HCT116 (cell line): ENCODE results near the gene GABRA4. TPM values are rescaled to one million over a fixed set of nuclear protein-coding genes. Genes with fewer than 3 reads are reported as not detected.

Experiments used
- ATAC-seq: fragments of 200-7000 bp; cut with Tn5 transposase; 2 replicates; pipeline ENCODE4 v1.9.1; 2020; ENCODE audit warnings: mild to moderate bottlenecking, moderate library complexity
- BruUV-seq: library from RNA; stranded (reverse); fragments of 400-500 nt; replicated peaks from 2 replicates; lab custom pipeline; 2021; lab: Mats Ljungman, UMichigan
- CTCF ChIA-PET: fragments of 300-600 bp; sonication (Branson Sonifier 250); formaldehyde crosslinking; loops from one replicate; lab custom pipeline; 2021; ENCODE audit warnings: antibody characterized with exemption; lab: Charles Lee
- POLR2A ChIA-PET: fragments of 300-600, 350-600 bp; sonication (Branson Sonifier 250); formaldehyde crosslinking; loops from one replicate; lab custom pipeline; 2021; ENCODE audit warnings: antibody characterized with exemption; lab: Charles Lee
- RAD21 ChIA-PET, 2 experiments: fragments of 300-600 bp; sonication (Branson Sonifier 250); formaldehyde crosslinking; loops; one replicate each; lab custom pipeline; 2023; ENCODE audit warnings: low total read pairs in 2 of 2; ENCODE audit not compliant: uncharacterized antibody in 2 of 2, unreplicated experiment in 2 of 2, low non-redundant PET in 1 of 2; lab: Charles Lee
- DNase-seq: peaks from one replicate; pipeline ENCODE4 v3.0.0-alpha.2; 2010; ENCODE audit warnings: low read depth, low spot score
- H2AFZ ChIP-seq: fragments of 200-600 bp; shearing (Covaris generic), sonication (generic); 2 replicates; pipeline ENCODE4 v1.6.1; 2017; ENCODE audit warnings: low read depth, mixed run types, mixed read lengths, antibody characterized with exemption, low read length; ENCODE audit not compliant: poor library complexity, severe bottlenecking
- H3K27ac ChIP-seq: 2 replicates; pipeline ENCODE4 v1.5.1; 2012; ENCODE audit warnings: low read depth, low read length
- H3K27me3 ChIP-seq: fragments of 200-600 bp; sonication (generic); 2 replicates; pipeline ENCODE4 v1.6.1; 2016; ENCODE audit warnings: mixed run types, low read length, mixed read lengths; ENCODE audit not compliant: insufficient read depth
- H3K36me3 ChIP-seq, 2 experiments: fragments of 200-500 bp in 1 of 2; fragments of 200-600 bp in 1 of 2; sonication (Bioruptor generic) in 1 of 2; sonication (generic) in 1 of 2; 2 replicates each; pipeline versions ENCODE4 v1.5.1 to v1.6.1; 2014 to 2016; ENCODE audit warnings: low read length in 2 of 2, inconsistent platforms in 1 of 2, mixed read lengths in 1 of 2, mixed run types in 1 of 2; ENCODE audit not compliant: insufficient read depth in 2 of 2, control insufficient read depth in 1 of 2
- H3K4me1 ChIP-seq, 2 experiments: fragments of 200-600 bp in 1 of 2; sonication (generic) in 1 of 2; 2 replicates each; pipeline versions ENCODE4 v1.5.1 to v1.6.1; 2012 to 2017; ENCODE audit warnings: low read length in 2 of 2, inconsistent platforms in 1 of 2, mild to moderate bottlenecking in 1 of 2, mixed read lengths in 1 of 2, mixed run types in 1 of 2, moderate library complexity in 1 of 2; ENCODE audit not compliant: insufficient read depth in 2 of 2, control insufficient read depth in 1 of 2
- H3K4me2 ChIP-seq: fragments of 200-600 bp; sonication (generic); 2 replicates; pipeline ENCODE4 v1.6.1; 2017; ENCODE audit warnings: mixed run types, low read length, mixed read lengths
- H3K4me3 ChIP-seq, 2 experiments: fragments of 200-600 bp in 1 of 2; sonication (generic) in 1 of 2; replicated peaks in 1 of 2; 2 replicates each; pipeline ENCODE4 v1.5.1; 2011 to 2016; ENCODE audit warnings: low read length in 2 of 2, control low read depth in 1 of 2, low read depth in 1 of 2, mild to moderate bottlenecking in 1 of 2, mixed read lengths in 1 of 2, mixed run types in 1 of 2
- H3K79me2 ChIP-seq: fragments of 200-600 bp; sonication (generic); 2 replicates; pipeline ENCODE4 v1.6.1; 2017; ENCODE audit warnings: mild to moderate bottlenecking, mixed run types, low read length, moderate library complexity, mixed read lengths; ENCODE audit not compliant: insufficient read depth
- H3K9ac ChIP-seq: fragments of 200-600 bp; sonication (generic); 2 replicates; pipeline ENCODE4 v1.6.1; 2016; ENCODE audit warnings: low read length, mixed read lengths
- H3K9me2 ChIP-seq: fragments of 200-600 bp; sonication (generic), shearing (Covaris generic); 2 replicates; pipeline ENCODE4 v1.6.1; 2017; ENCODE audit warnings: mixed run types, mild to moderate bottlenecking, moderate library complexity; ENCODE audit not compliant: insufficient read depth
- H3K9me3 ChIP-seq, 2 experiments: fragments of 200-500 bp in 1 of 2; fragments of 200-600 bp in 1 of 2; sonication (Bioruptor generic) in 1 of 2; sonication (generic) in 1 of 2; 2 replicates each; pipeline ENCODE4 v1.6.1; 2014 to 2017; ENCODE audit warnings: low read length in 2 of 2, mixed read lengths in 2 of 2, inconsistent platforms in 1 of 2, low read depth in 1 of 2, mild to moderate bottlenecking in 1 of 2, mixed run types in 1 of 2, moderate library complexity in 1 of 2; ENCODE audit not compliant: control insufficient read depth in 1 of 2, insufficient read depth in 1 of 2
- H4K20me1 ChIP-seq: fragments of 200-600 bp; sonication (generic), shearing (Covaris generic); 2 replicates; pipeline ENCODE4 v1.6.1; 2017; ENCODE audit warnings: mixed run types, mild to moderate bottlenecking, moderate library complexity; ENCODE audit not compliant: insufficient read depth
- CBX3 ChIP-seq: IDR thresholded peaks from 2 replicates; pipeline ENCODE4 v1.6.1; 2012; ENCODE audit warnings: low read depth
- EGR1 ChIP-seq: IDR thresholded peaks from 2 replicates; pipeline ENCODE4 v1.6.1; 2012; ENCODE audit warnings: low read depth
- ELF1 ChIP-seq: IDR thresholded peaks from 2 replicates; pipeline ENCODE4 v1.6.1; 2012; ENCODE audit warnings: low read depth, borderline replicate concordance
- EZH2 ChIP-seq: fragments of 200-600 bp; sonication (generic); IDR thresholded peaks from 2 replicates; pipeline ENCODE4 v1.6.1; 2017; ENCODE audit warnings: antibody characterized with exemption, mixed run types
- POLR2A ChIP-seq: IDR thresholded peaks from 2 replicates; pipeline ENCODE4 v1.7.0; 2011; ENCODE audit warnings: borderline replicate concordance; ENCODE audit not compliant: insufficient read depth, insufficient read length; ENCODE audit errors: extremely low read depth
- POLR2AphosphoS5 ChIP-seq: IDR thresholded peaks from 2 replicates; pipeline ENCODE4 v1.6.1; 2011; ENCODE audit warnings: mild to moderate bottlenecking, low read depth, low read length, moderate library complexity
- SP1 ChIP-seq: IDR thresholded peaks from 2 replicates; pipeline ENCODE4 v1.6.1; 2012; ENCODE audit warnings: low read depth
- SRF ChIP-seq: IDR thresholded peaks from 2 replicates; pipeline ENCODE4 v1.6.1; 2012; ENCODE audit warnings: low read depth
- TCF7L2 ChIP-seq: IDR thresholded peaks from 2 replicates; pipeline ENCODE4 v1.7.0; 2011; ENCODE audit warnings: borderline replicate concordance, inconsistent platforms; ENCODE audit not compliant: insufficient read depth, insufficient read length; ENCODE audit errors: extremely low read depth
- YY1 ChIP-seq: IDR thresholded peaks from 2 replicates; pipeline ENCODE4 v1.6.1; 2011; ENCODE audit warnings: low read length, low read depth, moderate library complexity, mild to moderate bottlenecking; ENCODE audit not compliant: insufficient replicate concordance; ENCODE audit errors: extremely low read depth
- intact Hi-C: fragments of 100-400 bp; cut with micrococcal nuclease; formaldehyde crosslinking; loops from 2 replicates; pipeline ENCODE4 v1.10.0; 2022
- total RNA-seq: library from RNA; stranded (reverse); gene quantifications from one replicate; pipeline ENCODE4 v1.2.1, GENCODE V29; 2021; ENCODE audit not compliant: unreplicated experiment
- TF ChIP-seq, protein P1 (sequence below): IDR thresholded peaks from 2 replicates; pipeline ENCODE4 v1.6.1; 2012; ENCODE audit warnings: low read depth
- TF ChIP-seq, protein P2 (sequence below), 3 experiments: fragments of 200-600 bp in 1 of 3; sonication (generic) in 1 of 3; IDR thresholded peaks in 2 of 3; conservative IDR thresholded peaks in 1 of 3; 2 replicates each; pipeline ENCODE4 v1.5.1; 2012 to 2017; ENCODE audit warnings: low read depth in 2 of 3, low read length in 2 of 3, antibody characterized with exemption in 1 of 3, borderline replicate concordance in 1 of 3, control low read depth in 1 of 3, mild to moderate bottlenecking in 1 of 3, mixed read lengths in 1 of 3, mixed run types in 1 of 3, moderate library complexity in 1 of 3; ENCODE audit not compliant: insufficient read depth in 1 of 3
- TF ChIP-seq, protein P3 (sequence below): IDR thresholded peaks from 2 replicates; pipeline ENCODE4 v1.6.1; 2012

GABRA4 gene
- total RNA-seq, 1 experiment from 2014 or later = not detected

DNA sequence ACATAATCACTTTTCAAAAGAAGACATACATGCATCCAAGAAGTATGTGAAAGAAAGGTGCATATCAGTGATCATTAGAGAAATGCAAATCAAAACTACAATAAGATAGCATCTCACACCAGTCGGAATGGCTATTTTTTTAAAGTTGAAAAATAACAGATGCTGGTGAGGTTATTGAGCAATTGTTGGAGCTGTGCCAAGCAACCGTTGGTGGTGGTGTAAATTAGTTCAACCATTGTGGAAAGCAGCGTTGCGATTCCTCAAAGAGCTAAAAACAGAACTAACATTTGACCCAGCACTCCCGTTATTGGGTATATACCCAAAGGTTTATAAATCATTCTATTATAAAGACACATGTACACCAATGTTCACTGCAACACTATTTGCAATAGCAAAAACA is 98.6 kb downstream of the GABRA4 start:
- CTCF ChIA-PET = no interaction called here

More for the DNA sequence above, 98.6 kb downstream of the GABRA4 start:
- H3K27ac ChIP-seq = no peak overlapping the region
- no peaks in the 10 kb centered on the region for H3K27me3 ChIP-seq
- H3K36me3 ChIP-seq = no peaks in the 10 kb centered on the region
- H3K9me3 ChIP-seq = no peaks in the 10 kb centered on the region; a peak in 1 of 4 replicates
- no peak overlapping the region for H3K9ac ChIP-seq
- BruUV-seq = no TSS peak
- TF ChIP-seq, protein P1, sequence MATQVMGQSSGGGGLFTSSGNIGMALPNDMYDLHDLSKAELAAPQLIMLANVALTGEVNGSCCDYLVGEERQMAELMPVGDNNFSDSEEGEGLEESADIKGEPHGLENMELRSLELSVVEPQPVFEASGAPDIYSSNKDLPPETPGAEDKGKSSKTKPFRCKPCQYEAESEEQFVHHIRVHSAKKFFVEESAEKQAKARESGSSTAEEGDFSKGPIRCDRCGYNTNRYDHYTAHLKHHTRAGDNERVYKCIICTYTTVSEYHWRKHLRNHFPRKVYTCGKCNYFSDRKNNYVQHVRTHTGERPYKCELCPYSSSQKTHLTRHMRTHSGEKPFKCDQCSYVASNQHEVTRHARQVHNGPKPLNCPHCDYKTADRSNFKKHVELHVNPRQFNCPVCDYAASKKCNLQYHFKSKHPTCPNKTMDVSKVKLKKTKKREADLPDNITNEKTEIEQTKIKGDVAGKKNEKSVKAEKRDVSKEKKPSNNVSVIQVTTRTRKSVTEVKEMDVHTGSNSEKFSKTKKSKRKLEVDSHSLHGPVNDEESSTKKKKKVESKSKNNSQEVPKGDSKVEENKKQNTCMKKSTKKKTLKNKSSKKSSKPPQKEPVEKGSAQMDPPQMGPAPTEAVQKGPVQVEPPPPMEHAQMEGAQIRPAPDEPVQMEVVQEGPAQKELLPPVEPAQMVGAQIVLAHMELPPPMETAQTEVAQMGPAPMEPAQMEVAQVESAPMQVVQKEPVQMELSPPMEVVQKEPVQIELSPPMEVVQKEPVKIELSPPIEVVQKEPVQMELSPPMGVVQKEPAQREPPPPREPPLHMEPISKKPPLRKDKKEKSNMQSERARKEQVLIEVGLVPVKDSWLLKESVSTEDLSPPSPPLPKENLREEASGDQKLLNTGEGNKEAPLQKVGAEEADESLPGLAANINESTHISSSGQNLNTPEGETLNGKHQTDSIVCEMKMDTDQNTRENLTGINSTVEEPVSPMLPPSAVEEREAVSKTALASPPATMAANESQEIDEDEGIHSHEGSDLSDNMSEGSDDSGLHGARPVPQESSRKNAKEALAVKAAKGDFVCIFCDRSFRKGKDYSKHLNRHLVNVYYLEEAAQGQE = no peak
- no peak for TF ChIP-seq SP1
- TF ChIP-seq POLR2AphosphoS5 = no peak
- no peak for TF ChIP-seq EZH2
- TF ChIP-seq ELF1 = no peak
- TF ChIP-seq TCF7L2 = no peak
- no peak for TF ChIP-seq YY1
- TF ChIP-seq, protein P2, sequence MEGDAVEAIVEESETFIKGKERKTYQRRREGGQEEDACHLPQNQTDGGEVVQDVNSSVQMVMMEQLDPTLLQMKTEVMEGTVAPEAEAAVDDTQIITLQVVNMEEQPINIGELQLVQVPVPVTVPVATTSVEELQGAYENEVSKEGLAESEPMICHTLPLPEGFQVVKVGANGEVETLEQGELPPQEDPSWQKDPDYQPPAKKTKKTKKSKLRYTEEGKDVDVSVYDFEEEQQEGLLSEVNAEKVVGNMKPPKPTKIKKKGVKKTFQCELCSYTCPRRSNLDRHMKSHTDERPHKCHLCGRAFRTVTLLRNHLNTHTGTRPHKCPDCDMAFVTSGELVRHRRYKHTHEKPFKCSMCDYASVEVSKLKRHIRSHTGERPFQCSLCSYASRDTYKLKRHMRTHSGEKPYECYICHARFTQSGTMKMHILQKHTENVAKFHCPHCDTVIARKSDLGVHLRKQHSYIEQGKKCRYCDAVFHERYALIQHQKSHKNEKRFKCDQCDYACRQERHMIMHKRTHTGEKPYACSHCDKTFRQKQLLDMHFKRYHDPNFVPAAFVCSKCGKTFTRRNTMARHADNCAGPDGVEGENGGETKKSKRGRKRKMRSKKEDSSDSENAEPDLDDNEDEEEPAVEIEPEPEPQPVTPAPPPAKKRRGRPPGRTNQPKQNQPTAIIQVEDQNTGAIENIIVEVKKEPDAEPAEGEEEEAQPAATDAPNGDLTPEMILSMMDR (IDR thresholded peaks at IDR 0.05 in 2 of 3, conservative IDR thresholded peaks at IDR 0.05 in 1 of 3; ENCODE audit: borderline replicate concordance in 1 of 3, insufficient read depth in 1 of 3, low read depth in 2 of 3, low read length in 2 of 3) = no peak
- no peak for TF ChIP-seq EGR1
- TF ChIP-seq, protein P3, sequence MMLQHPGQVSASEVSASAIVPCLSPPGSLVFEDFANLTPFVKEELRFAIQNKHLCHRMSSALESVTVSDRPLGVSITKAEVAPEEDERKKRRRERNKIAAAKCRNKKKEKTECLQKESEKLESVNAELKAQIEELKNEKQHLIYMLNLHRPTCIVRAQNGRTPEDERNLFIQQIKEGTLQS = no peak
- no peak for TF ChIP-seq POLR2A
- TF ChIP-seq SRF = no peak
- TF ChIP-seq CBX3 = no peak
- H2AFZ ChIP-seq = no peak overlapping the region
- intact Hi-C loops = loop anchor here (10.0 kb wide), 1 partner anchor 60 kb away; no protein-coding TSS in a partner anchor
- ATAC-seq = no peak
- DNase-seq = no peak
- no peak overlapping the region for H3K4me3 ChIP-seq
- no peaks in the 10 kb centered on the region for H3K9me2 ChIP-seq
- H3K79me2 ChIP-seq = no peaks in the 10 kb centered on the region
- no peaks in the 10 kb centered on the region for H3K4me1 ChIP-seq
- RAD21 ChIA-PET = no interaction called here
- H3K4me2 ChIP-seq = no peak overlapping the region
- POLR2A ChIA-PET = no interaction called here
- H4K20me1 ChIP-seq = no peaks in the 10 kb centered on the region
